Mesenchymal stem cell (in vitro differentiated cells and primary cell): ENCODE results near the gene MSMB.
A peak's percentile ranks its signal among the peaks of the same experiment; 100 is the strongest.

ENCODE experiments used
- DNase-seq: peaks from one replicate; pipeline ENCODE4 v3.0.0-alpha.2; 2013
- H2AFZ ChIP-seq: one replicate; pipeline ENCODE4 v1.6.1; 2013; ENCODE audit warnings: low read depth, mild to moderate bottlenecking, control low read depth, inconsistent platforms, low read length, moderate library complexity
- H2AK5ac ChIP-seq: 2 replicates; pipeline ENCODE4 v1.6.1; 2013; ENCODE audit warnings: low read length, moderate library complexity, mild to moderate bottlenecking, inconsistent platforms; ENCODE audit not compliant: severe bottlenecking
- H2BK120ac ChIP-seq: one replicate; pipeline ENCODE4 v1.6.1; 2013; ENCODE audit warnings: low read depth, mild to moderate bottlenecking, inconsistent platforms, low read length, moderate library complexity
- H2BK12ac ChIP-seq, 2 experiments: one replicate each; pipeline ENCODE4 v1.6.1; 2013; ENCODE audit warnings: inconsistent platforms in 2 of 2, low read length in 2 of 2, mild to moderate bottlenecking in 2 of 2, moderate library complexity in 2 of 2, control low read depth in 1 of 2
- H2BK15ac ChIP-seq: one replicate; pipeline ENCODE4 v1.6.1; 2013; ENCODE audit warnings: mild to moderate bottlenecking, low read depth, inconsistent platforms; ENCODE audit not compliant: poor library complexity, severe bottlenecking
- H2BK5ac ChIP-seq: 2 replicates; pipeline ENCODE4 v1.6.1; 2013; ENCODE audit warnings: low read depth, mild to moderate bottlenecking, low read length, control low read depth, inconsistent platforms; ENCODE audit not compliant: poor library complexity, severe bottlenecking
- H3K14ac ChIP-seq, 2 experiments: one replicate each; pipeline ENCODE4 v1.6.1; 2013; ENCODE audit warnings: inconsistent platforms in 2 of 2, low read length in 2 of 2, control low read depth in 1 of 2, mild to moderate bottlenecking in 1 of 2, moderate library complexity in 1 of 2
- H3K18ac ChIP-seq, 2 experiments: one replicate each; pipeline ENCODE4 v1.6.1; 2013; ENCODE audit warnings: inconsistent platforms in 2 of 2, low read length in 2 of 2, control low read depth in 1 of 2, low read depth in 1 of 2, mild to moderate bottlenecking in 1 of 2
- H3K23ac ChIP-seq, 2 experiments: one replicate each; pipeline ENCODE4 v1.6.1; 2013; ENCODE audit warnings: inconsistent platforms in 2 of 2, low read length in 2 of 2, mild to moderate bottlenecking in 2 of 2, moderate library complexity in 2 of 2, control low read depth in 1 of 2
- H3K27ac ChIP-seq: 2 replicates; pipeline ENCODE4 v1.5.1; 2013; ENCODE audit warnings: mild to moderate bottlenecking, moderate library complexity, low read length, control low read depth, inconsistent platforms; ENCODE audit not compliant: poor library complexity, severe bottlenecking
- H3K27me3 ChIP-seq, 2 experiments: 2 replicates each; pipeline versions ENCODE4 v1.6.1 to v1.7.0; 2013; ENCODE audit warnings: low read length in 2 of 2, mild to moderate bottlenecking in 2 of 2, moderate library complexity in 2 of 2, control low read depth in 1 of 2, inconsistent platforms in 1 of 2; ENCODE audit not compliant: control insufficient read depth in 1 of 2, insufficient read depth in 1 of 2
- H3K36me3 ChIP-seq, 2 experiments: 2 replicates each; pipeline versions ENCODE4 v1.6.1 to v1.7.0; 2013; ENCODE audit warnings: low read length in 2 of 2, control low read depth in 1 of 2, inconsistent platforms in 1 of 2, low read depth in 1 of 2, mild to moderate bottlenecking in 1 of 2; ENCODE audit not compliant: insufficient read depth in 2 of 2, control insufficient read depth in 1 of 2
- H3K4ac ChIP-seq, 2 experiments: one replicate each; pipeline ENCODE4 v1.6.1; 2013; ENCODE audit warnings: inconsistent platforms in 2 of 2, low read length in 2 of 2, mild to moderate bottlenecking in 2 of 2, moderate library complexity in 2 of 2, control low read depth in 1 of 2, low read depth in 1 of 2
- H3K4me1 ChIP-seq: 2 replicates; pipeline ENCODE4 v1.6.1; 2013; ENCODE audit warnings: low read depth, low read length, control low read depth; ENCODE audit not compliant: control insufficient read depth, insufficient read depth
- H3K4me2 ChIP-seq: 2 replicates; pipeline ENCODE4 v1.6.1; 2013; ENCODE audit warnings: low read length, mild to moderate bottlenecking, inconsistent platforms; ENCODE audit not compliant: poor library complexity, severe bottlenecking
- H3K4me3 ChIP-seq, 2 experiments: 2 replicates each; pipeline versions ENCODE4 v1.5.1 to v1.7.0; 2013; ENCODE audit warnings: low read length in 2 of 2, mild to moderate bottlenecking in 2 of 2, control low read depth in 1 of 2, low read depth in 1 of 2; ENCODE audit not compliant: insufficient read depth in 1 of 2
- H3K79me1 ChIP-seq: replicated peaks from 2 replicates; pipeline ENCODE4 v1.6.1; 2013; ENCODE audit warnings: mild to moderate bottlenecking, control low read depth, low read length, inconsistent platforms; ENCODE audit not compliant: poor library complexity, severe bottlenecking
- H3K9ac ChIP-seq: 2 replicates; pipeline ENCODE4 v1.7.0; 2013; ENCODE audit warnings: mild to moderate bottlenecking, low read length, moderate library complexity
- H3K9me3 ChIP-seq: 2 replicates; pipeline ENCODE4 v1.7.0; 2013; ENCODE audit warnings: mild to moderate bottlenecking, low read length; ENCODE audit not compliant: control insufficient read depth
- H4K8ac ChIP-seq: one replicate; pipeline ENCODE4 v1.6.1; 2013; ENCODE audit warnings: inconsistent platforms, mild to moderate bottlenecking, low read length, moderate library complexity
- H4K91ac ChIP-seq: one replicate; pipeline ENCODE4 v1.6.1; 2013; ENCODE audit warnings: mild to moderate bottlenecking, low read length, inconsistent platforms
- WGBS: methylation state at CpG from one replicate; pipeline ENCODE4 v1.1.7; 2013; ENCODE audit warnings: mixed read lengths; 5-methylcytosine and 5-hydroxymethylcytosine counted together

Gene MSMB

GRCh38 chr10:46080886-46081285 is 34.8 kb upstream of the MSMB start:
- WGBS: 67% methylated on average over 2 of the region's 2 CpGs
- H3K4me2 ChIP-seq: no peak overlapping the region
- H2BK12ac ChIP-seq: no peak overlapping the region
- no peak overlapping the region for H2BK120ac ChIP-seq
- no peaks in the 10 kb centered on the region for H3K36me3 ChIP-seq
- no peak overlapping the region for H2AK5ac ChIP-seq
- peak; percentile 62 for DNase-seq
- peaks cover 2% of the 10 kb centered on the region for H3K4me1 ChIP-seq
- peaks cover 4 to 12% of the 10 kb centered on the region in 2 experiments for H3K27me3 ChIP-seq
- no peak overlapping the region for H3K9ac ChIP-seq
- H3K14ac ChIP-seq: no peak overlapping the region
- no peak overlapping the region for H4K8ac ChIP-seq
- no peak overlapping the region for H4K91ac ChIP-seq
- no peaks in the 10 kb centered on the region for H3K9me3 ChIP-seq
- H2AFZ ChIP-seq: no peak overlapping the region
- H3K23ac ChIP-seq: no peak overlapping the region
- H3K4me3 ChIP-seq: no peak overlapping the region
- H2BK5ac ChIP-seq: no peak overlapping the region
- no peaks in the 10 kb centered on the region for H3K79me1 ChIP-seq
- H2BK15ac ChIP-seq: no peak overlapping the region
- no peak overlapping the region for H3K18ac ChIP-seq
- H3K27ac ChIP-seq: no peak overlapping the region
- H3K4ac ChIP-seq: no peak overlapping the region

- Histone ChIP-seq H3K27ac (no peak overlapping the region), H3K27me3 (peaks cover 4 to 12% of the 10 kb centered on the region in 2 experiments)
- 72% methylated on average over 3 of the region's 4 CpGs for WGBS
Observed at GRCh38 chr10:46079831-46080585, 33.9 kb upstream of the MSMB start.

GRCh38 chr10:46077731-46078413 is 31.8 kb upstream of the MSMB start:
- Histone ChIP-seq H2AFZ (no peak overlapping the region), H3K9ac (no peak overlapping the region), H2BK5ac (no peak overlapping the region), H3K14ac (peak overlapping the region in 1 of 2 experiments; percentile 66), H3K36me3 (no peaks in the 10 kb centered on the region), H2AK5ac (no peak overlapping the region), H3K27me3 (peaks cover 4 to 12% of the 10 kb centered on the region in 2 experiments), H2BK15ac (no peak overlapping the region), H4K91ac (peak overlapping the region; percentile 3), H3K4me1 (no peaks in the 10 kb centered on the region), H4K8ac (no peak overlapping the region), H3K23ac (no peak overlapping the region), H2BK12ac (peak overlapping the region; percentile 78 to 90), H3K18ac (peak overlapping the region; percentile 25 to 56), H2BK120ac (no peak overlapping the region), H3K4me2 (no peak overlapping the region), H3K9me3 (peaks cover 3% of the 10 kb centered on the region), H3K4me3 (no peak overlapping the region), H3K27ac (no peak overlapping the region), H3K79me1 (no peaks in the 10 kb centered on the region), H3K4ac (peak overlapping the region in 1 of 2 experiments; percentile 62)
- 96% methylated on average over 5 of the region's 5 CpGs for WGBS
- no peak for DNase-seq

More at GRCh38 chr10:46079831-46080585, 33.9 kb upstream of the MSMB start:
- Histone ChIP-seq H2AFZ (no peak overlapping the region), H3K9ac (no peak overlapping the region), H3K4me1 (peaks cover 2% of the 10 kb centered on the region), H3K4ac (peak overlapping the region; percentile 5 to 54), H3K18ac (no peak overlapping the region), H4K8ac (no peak overlapping the region), H2AK5ac (no peak overlapping the region), H3K36me3 (no peaks in the 10 kb centered on the region), H2BK5ac (no peak overlapping the region), H3K9me3 (no peaks in the 10 kb centered on the region), H3K79me1 (no peaks in the 10 kb centered on the region), H2BK15ac (peak overlapping the region; percentile 44), H2BK12ac (no peak overlapping the region), H4K91ac (no peak overlapping the region), H3K4me3 (no peak overlapping the region), H2BK120ac (no peak overlapping the region), H3K23ac (no peak overlapping the region), H3K14ac (no peak overlapping the region), H3K4me2 (no peak overlapping the region)
- DNase-seq: peak; percentile 32

- peak; percentile 88 for DNase-seq
- Histone ChIP-seq H3K27ac (no peak overlapping the region), H4K8ac (no peak overlapping the region), H3K4me2 (no peak overlapping the region), H3K9me3 (peaks cover 3% of the 10 kb centered on the region), H2AFZ (no peak overlapping the region), H3K4me3 (no peak overlapping the region), H3K36me3 (no peaks in the 10 kb centered on the region), H3K4me1 (no peaks in the 10 kb centered on the region), H2BK12ac (no peak overlapping the region), H3K27me3 (peaks cover 4 to 13% of the 10 kb centered on the region in 2 experiments), H3K18ac (no peak overlapping the region), H2BK15ac (no peak overlapping the region), H3K14ac (no peak overlapping the region), H2BK5ac (no peak overlapping the region), H3K4ac (no peak overlapping the region), H2BK120ac (no peak overlapping the region), H3K79me1 (no peaks in the 10 kb centered on the region), H2AK5ac (no peak overlapping the region), H4K91ac (no peak overlapping the region), H3K9ac (no peak overlapping the region), H3K23ac (no peak overlapping the region)
- WGBS: 69% methylated on average over 4 of the region's 4 CpGs
Observed at GRCh38 chr10:46077141-46077554, 31.1 kb upstream of the MSMB start.
